ENCODE data around the gene PARD6A.
"Not testable (repeated sequence)": the region's sequence is repeated elsewhere in the genome, so short reads cannot be mapped to it uniquely, and the experiment has no call there.

The PARD6A gene

GRCh38 chr16:67685388-67686112 is 24.8 kb downstream of the PARD6A start:
- H3K27ac ChIP-seq (ENCODE audit: insufficient read depth, low read depth, low read length, poor library complexity, severe bottlenecking), result no peak overlapping the region
- H3K36me3 ChIP-seq (ENCODE audit: control insufficient read depth, insufficient read depth, low read length), result peaks cover 14% of the 10 kb centered on the region
- WGBS, 2 experiments, result 92 to 94% methylated on average over 17 of the region's 17 CpGs
- no peaks in the 10 kb centered on the region for H3K9me3 ChIP-seq (ENCODE audit: control insufficient read depth, low read length)
- H3K4me1 ChIP-seq (ENCODE audit: control insufficient read depth, insufficient read depth, low read length), result no peaks in the 10 kb centered on the region
- no peak overlapping the region for H3K4me3 ChIP-seq (ENCODE audit: insufficient read depth, low read depth, low read length)
- no peaks in the 10 kb centered on the region for H3K27me3 ChIP-seq (ENCODE audit: control insufficient read depth, insufficient read depth, low read length, poor library complexity, severe bottlenecking)

DNA sequence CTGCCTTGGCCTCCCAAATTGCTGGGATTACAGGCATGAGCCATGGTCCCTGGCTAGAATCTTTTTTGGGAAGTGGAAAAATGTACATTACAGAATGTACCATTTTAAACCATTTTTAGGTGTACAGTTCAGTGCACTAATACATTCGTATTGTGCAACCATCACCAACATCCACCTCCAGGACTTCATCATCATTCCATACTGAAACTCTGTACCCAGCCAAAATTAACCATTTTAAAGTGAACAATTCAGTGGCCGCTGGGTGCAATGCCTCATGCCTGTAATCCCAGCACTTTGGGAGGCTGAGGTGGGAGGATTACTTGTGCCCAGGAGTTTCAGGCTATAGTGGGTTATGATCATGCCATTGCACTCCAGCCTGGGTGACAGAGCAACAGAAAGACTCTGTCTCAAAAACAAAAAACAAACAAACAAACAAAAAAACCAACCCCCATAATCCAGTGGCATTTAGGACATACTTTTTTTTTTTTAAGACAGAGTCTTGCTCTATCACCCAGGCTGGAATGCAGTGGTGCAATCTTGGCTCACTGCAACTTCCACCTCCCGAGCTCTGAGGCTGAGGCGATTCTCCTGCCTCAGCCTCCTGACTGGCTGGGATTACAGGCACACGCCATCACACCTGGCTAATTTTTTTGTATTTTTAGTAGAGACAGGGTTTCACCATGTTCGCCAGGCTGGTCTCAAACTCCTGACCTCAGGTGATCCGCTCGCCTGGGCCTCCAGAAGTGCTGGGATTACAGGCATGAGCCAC is 32.9 kb downstream of the PARD6A start:
- H3K27me3 ChIP-seq (ENCODE audit: control insufficient read depth, insufficient read depth, low read length, poor library complexity, severe bottlenecking); H3K36me3 ChIP-seq (ENCODE audit: control insufficient read depth, insufficient read depth, low read length); H3K9me3 ChIP-seq (ENCODE audit: control insufficient read depth, low read length); H3K27ac ChIP-seq (ENCODE audit: insufficient read depth, low read depth, low read length, poor library complexity, severe bottlenecking); H3K4me1 ChIP-seq (ENCODE audit: control insufficient read depth, insufficient read depth, low read length); H3K4me3 ChIP-seq (ENCODE audit: insufficient read depth, low read depth, low read length): not testable (repeated sequence)
- 95 to 96% methylated on average over 8 of the region's 8 CpGs for WGBS, 2 experiments

- no peak overlapping the region for H3K4me3 ChIP-seq (ENCODE audit: insufficient read depth, low read depth, low read length)
- WGBS, 2 experiments, result 89 to 94% methylated on average over 2 of the region's 2 CpGs
- no peak overlapping the region for H3K27ac ChIP-seq (ENCODE audit: insufficient read depth, low read depth, low read length, poor library complexity, severe bottlenecking)
- H3K27me3 ChIP-seq (ENCODE audit: control insufficient read depth, insufficient read depth, low read length, poor library complexity, severe bottlenecking), result no peaks in the 10 kb centered on the region
- H3K9me3 ChIP-seq (ENCODE audit: control insufficient read depth, low read length), result no peaks in the 10 kb centered on the region
- H3K36me3 ChIP-seq (ENCODE audit: control insufficient read depth, insufficient read depth, low read length), result peaks cover 2% of the 10 kb centered on the region
- no peaks in the 10 kb centered on the region for H3K4me1 ChIP-seq (ENCODE audit: control insufficient read depth, insufficient read depth, low read length)
These were observed 33.9 kb downstream of the PARD6A start for GRCh38 chr16:67694611-67695010.

- no peaks in the 10 kb centered on the region for H3K9me3 ChIP-seq (ENCODE audit: control insufficient read depth, low read length)
- WGBS, 2 experiments, result 94% methylated on average over 4 of the region's 4 CpGs
- no peaks in the 10 kb centered on the region for H3K27me3 ChIP-seq (ENCODE audit: control insufficient read depth, insufficient read depth, low read length, poor library complexity, severe bottlenecking)
- no peaks in the 10 kb centered on the region for H3K36me3 ChIP-seq (ENCODE audit: control insufficient read depth, insufficient read depth, low read length)
- H3K4me3 ChIP-seq (ENCODE audit: insufficient read depth, low read depth, low read length), result no peak overlapping the region
- no peak overlapping the region for H3K27ac ChIP-seq (ENCODE audit: insufficient read depth, low read depth, low read length, poor library complexity, severe bottlenecking)
- peaks cover 7% of the 10 kb centered on the region for H3K4me1 ChIP-seq (ENCODE audit: control insufficient read depth, insufficient read depth, low read length)
These were observed 36.8 kb downstream of the PARD6A start for GRCh38 chr16:67697422-67698185.

DNA sequence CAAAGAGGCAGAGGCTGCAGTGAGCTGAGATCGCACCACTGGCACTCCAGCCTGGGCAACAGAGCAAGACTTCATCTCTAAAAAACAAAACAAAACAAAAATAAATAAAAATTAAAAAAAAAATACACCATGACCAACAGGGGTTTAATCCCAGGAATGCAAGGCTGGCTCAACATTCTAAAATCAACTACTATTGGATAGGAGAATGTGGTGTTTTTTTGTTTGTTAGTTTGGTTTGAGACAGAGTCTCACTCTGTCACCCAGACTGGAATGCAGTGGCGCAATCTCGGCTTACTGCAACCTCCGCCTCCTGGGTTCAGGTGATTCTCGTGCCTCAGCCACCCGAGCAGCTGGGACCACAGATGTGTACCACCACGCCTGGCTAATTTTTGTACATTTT is 38.5 kb downstream of the PARD6A start:
- Histone ChIP-seq H3K4me1 (ENCODE audit: control insufficient read depth, insufficient read depth, low read length) (peaks cover 7% of the 10 kb centered on the region), H3K27me3 (ENCODE audit: control insufficient read depth, insufficient read depth, low read length, poor library complexity, severe bottlenecking) (no peaks in the 10 kb centered on the region), H3K9me3 (ENCODE audit: control insufficient read depth, low read length) (no peaks in the 10 kb centered on the region), H3K4me3 (ENCODE audit: insufficient read depth, low read depth, low read length) (no peak overlapping the region), H3K36me3 (ENCODE audit: control insufficient read depth, insufficient read depth, low read length) (no peaks in the 10 kb centered on the region), H3K27ac (ENCODE audit: insufficient read depth, low read depth, low read length, poor library complexity, severe bottlenecking) (no peak overlapping the region)
- WGBS, 2 experiments, result 95% methylated on average over 7 of the region's 7 CpGs

- Histone ChIP-seq H3K4me1 (ENCODE audit: control insufficient read depth, insufficient read depth, low read length) (peaks cover 7% of the 10 kb centered on the region), H3K27me3 (ENCODE audit: control insufficient read depth, insufficient read depth, low read length, poor library complexity, severe bottlenecking) (no peaks in the 10 kb centered on the region), H3K9me3 (ENCODE audit: control insufficient read depth, low read length) (no peaks in the 10 kb centered on the region), H3K27ac (ENCODE audit: insufficient read depth, low read depth, low read length, poor library complexity, severe bottlenecking) (no peak overlapping the region), H3K4me3 (ENCODE audit: insufficient read depth, low read depth, low read length) (no peak overlapping the region), H3K36me3 (ENCODE audit: control insufficient read depth, insufficient read depth, low read length) (no peaks in the 10 kb centered on the region)
- WGBS, 2 experiments, result 94 to 100% methylated on average over 1 of the region's 1 CpG
These were observed 40.7 kb downstream of the PARD6A start for GRCh38 chr16:67701420-67701819.

DNA sequence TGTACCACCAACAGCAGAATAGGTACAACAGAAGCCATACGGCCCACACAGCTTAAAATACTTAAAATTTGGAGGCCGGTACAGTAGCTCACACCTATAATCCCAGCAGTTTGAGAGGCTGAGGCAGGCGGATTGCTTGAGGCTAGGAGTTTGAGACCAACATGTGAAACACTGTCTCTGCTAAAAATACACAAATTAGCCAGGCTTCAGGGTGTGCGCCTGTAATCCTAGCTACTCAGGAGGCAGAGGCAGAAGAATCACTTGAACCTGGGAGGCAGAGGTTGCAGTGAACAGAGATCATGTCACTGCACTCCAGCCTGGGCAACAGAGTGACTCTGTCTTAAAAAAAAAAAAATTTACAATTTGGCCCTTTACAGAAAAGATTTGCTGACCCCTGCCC is 41.4 kb downstream of the PARD6A start:
- no peaks in the 10 kb centered on the region for H3K27me3 ChIP-seq (ENCODE audit: control insufficient read depth, insufficient read depth, low read length, poor library complexity, severe bottlenecking)
- no peak overlapping the region for H3K27ac ChIP-seq (ENCODE audit: insufficient read depth, low read depth, low read length, poor library complexity, severe bottlenecking)
- H3K4me1 ChIP-seq (ENCODE audit: control insufficient read depth, insufficient read depth, low read length), result peaks cover 7% of the 10 kb centered on the region
- H3K4me3 ChIP-seq (ENCODE audit: insufficient read depth, low read depth, low read length), result no peak overlapping the region
- no peaks in the 10 kb centered on the region for H3K9me3 ChIP-seq (ENCODE audit: control insufficient read depth, low read length)
- H3K36me3 ChIP-seq (ENCODE audit: control insufficient read depth, insufficient read depth, low read length), result no peaks in the 10 kb centered on the region
- WGBS, 2 experiments, result 92 to 93% methylated on average over 4 of the region's 4 CpGs

GRCh38 chr16:67703626-67704025 is 42.9 kb downstream of the PARD6A start:
- Histone ChIP-seq H3K9me3 (ENCODE audit: control insufficient read depth, low read length) (no peaks in the 10 kb centered on the region), H3K4me3 (ENCODE audit: insufficient read depth, low read depth, low read length) (no peak overlapping the region), H3K36me3 (ENCODE audit: control insufficient read depth, insufficient read depth, low read length) (no peaks in the 10 kb centered on the region), H3K27me3 (ENCODE audit: control insufficient read depth, insufficient read depth, low read length, poor library complexity, severe bottlenecking) (no peaks in the 10 kb centered on the region), H3K27ac (ENCODE audit: insufficient read depth, low read depth, low read length, poor library complexity, severe bottlenecking) (no peak overlapping the region), H3K4me1 (ENCODE audit: control insufficient read depth, insufficient read depth, low read length) (peaks cover 7% of the 10 kb centered on the region)
- WGBS, 2 experiments, result 89 to 91% methylated on average over 2 of the region's 2 CpGs

DNA sequence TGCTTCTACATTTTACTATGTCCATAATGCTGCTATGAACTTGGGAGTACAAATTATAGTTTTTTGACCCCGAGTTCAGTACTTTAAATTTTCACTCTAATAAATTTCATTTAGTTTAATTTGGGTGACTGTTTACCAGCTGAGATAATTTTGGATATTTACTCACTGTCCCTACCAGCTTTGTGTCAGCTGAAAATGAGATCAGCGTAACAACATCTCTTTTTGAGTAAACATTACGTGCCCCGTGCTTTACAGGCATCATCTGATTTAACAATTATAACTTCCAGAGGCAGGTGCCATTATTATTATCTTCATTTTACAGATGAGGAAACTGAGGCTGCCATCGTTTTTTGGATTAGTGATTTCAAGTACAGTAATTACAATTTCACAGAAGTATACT is 43.4 kb downstream of the PARD6A start:
- Histone ChIP-seq H3K4me1 (ENCODE audit: control insufficient read depth, insufficient read depth, low read length) (peaks cover 7% of the 10 kb centered on the region), H3K4me3 (ENCODE audit: insufficient read depth, low read depth, low read length) (no peak overlapping the region), H3K27ac (ENCODE audit: insufficient read depth, low read depth, low read length, poor library complexity, severe bottlenecking) (no peak overlapping the region), H3K9me3 (ENCODE audit: control insufficient read depth, low read length) (no peaks in the 10 kb centered on the region), H3K36me3 (ENCODE audit: control insufficient read depth, insufficient read depth, low read length) (no peaks in the 10 kb centered on the region), H3K27me3 (ENCODE audit: control insufficient read depth, insufficient read depth, low read length, poor library complexity, severe bottlenecking) (no peaks in the 10 kb centered on the region)
- 93 to 99% methylated on average over 4 of the region's 5 CpGs for WGBS, 2 experiments

DNA sequence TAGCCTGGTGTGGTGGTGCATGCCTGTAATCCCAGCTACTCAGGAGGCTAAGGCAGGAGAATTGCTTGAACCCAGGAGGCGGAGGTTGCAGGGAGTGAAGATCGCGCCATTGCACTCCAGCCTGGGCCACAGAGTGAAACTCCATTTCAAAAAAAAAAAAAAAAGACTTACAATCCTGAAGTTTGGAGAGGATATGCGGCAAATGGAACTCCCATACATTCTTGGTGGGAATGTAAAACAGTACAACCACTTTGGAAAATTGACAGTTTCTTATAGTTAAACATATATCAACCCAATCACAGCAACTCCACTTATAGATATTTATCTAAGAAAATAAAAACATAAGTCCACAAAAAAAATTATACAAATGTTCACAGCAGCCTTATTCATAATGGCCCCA is 46.5 kb downstream of the PARD6A start:
- H3K4me3 ChIP-seq (ENCODE audit: insufficient read depth, low read depth, low read length), result no peak overlapping the region
- H3K36me3 ChIP-seq (ENCODE audit: control insufficient read depth, insufficient read depth, low read length), result no peaks in the 10 kb centered on the region
- no peaks in the 10 kb centered on the region for H3K27me3 ChIP-seq (ENCODE audit: control insufficient read depth, insufficient read depth, low read length, poor library complexity, severe bottlenecking)
- 96% methylated on average over 3 to 4 of the region's 4 CpGs for WGBS, 2 experiments
- no peak overlapping the region for H3K27ac ChIP-seq (ENCODE audit: insufficient read depth, low read depth, low read length, poor library complexity, severe bottlenecking)
- no peaks in the 10 kb centered on the region for H3K4me1 ChIP-seq (ENCODE audit: control insufficient read depth, insufficient read depth, low read length)
- no peaks in the 10 kb centered on the region for H3K9me3 ChIP-seq (ENCODE audit: control insufficient read depth, low read length)
